Pancreas (tissue), 10 donors: ENCODE results near the gene DNAH1. TPM values are rescaled to one million over a fixed set of nuclear protein-coding genes. Genes with fewer than 3 reads are reported as not detected.

Source experiments
- ATAC-seq, 4 donors: fragments of 200-7000 bp; cut with Tn5 transposase; one replicate each; pipeline versions ENCODE4 v1.8.0 to v1.9.1; 2020; ENCODE audit warnings: mild to moderate bottlenecking in 4 of 4, moderate library complexity in 4 of 4
- DNase-seq, 6 donors: peaks; one replicate each; pipeline ENCODE4 v3.0.0-alpha.2; 2020
- FAIRE-seq: peaks from 2 replicates; lab custom pipeline; 2012; peaks lifted over from hg19 to GRCh38; lab: Jason Lieb, UNC
- H3K27ac ChIP-seq, 4 donors: fragments of 200-600 bp; sonication (generic); 1 replicate in 3 of 4; 2 replicates in 1 of 4; pipeline versions ENCODE4 v1.5.0 to v1.8.0; 2020
- H3K27me3 ChIP-seq, 4 donors: fragments of 200-600 bp; one replicate each; pipeline ENCODE4 v1.8.0; 2021
- H3K36me3 ChIP-seq, 3 donors: fragments of 200-600 bp; sonication (generic) in 1 of 3; one replicate each; pipeline versions ENCODE4 v1.5.0 to v1.8.0; 2020 to 2021
- H3K4me1 ChIP-seq, 3 donors: fragments of 200-600 bp; one replicate each; pipeline ENCODE4 v1.8.0; 2021
- H3K4me3 ChIP-seq, 4 donors: fragments of 200-600 bp; sonication (generic) in 2 of 4; one replicate each; pipeline versions ENCODE4 v1.5.0 to v1.8.0; 2020 to 2021
- H3K9me3 ChIP-seq, 4 donors: fragments of 200-600 bp; one replicate each; pipeline ENCODE4 v1.8.0; 2021
- CTCF ChIP-seq, 4 donors: fragments of 200-600 bp; sonication (generic) in 3 of 4; IDR thresholded peaks; one replicate each; pipeline versions ENCODE4 v1.5.0 to v1.8.0; 2021; ENCODE audit warnings: antibody characterized with exemption in 4 of 4
- WGBS, 2 donors: extraction: QIAGEN DNeasy Blood & Tissue Kit; methylation state at CpG; one replicate each; pipeline ENCODE4 v1.1.7; 2013; 5-methylcytosine and 5-hydroxymethylcytosine counted together
- intact Hi-C, 3 donors: fragments of 100-400 bp; cut with DNase I; formaldehyde crosslinking; loops; one replicate each; pipeline versions ENCODE4 v1.11.1 to v1.14.2; 2022
- polyA plus RNA-seq, 2 donors: library from polyadenylated mRNA; stranded (reverse); fragments of 200-250 nt; gene quantifications; one replicate each; pipeline ENCODE4 v1.2.3, GENCODE V29; 2013
- total RNA-seq, 6 donors: library from RNA; stranded (reverse); fragmentation: NEBNext Ultra II Directional in 4 of 6; extraction: Animal tissue kit (Norgen Biotek cat#: 25700) in 4 of 6; gene quantifications; one replicate each; pipeline versions ENCODE4 v1.2.1 to v1.2.4, GENCODE V29; 2021 to 2023
- donor health status: healthy with polysubstance abuse.
- donor health status: DM: no; HTN: no; CAD: no; lungs with moderate emphysema.
- donor health status: DM: no; HTN: no; CAD: no.
- donor health status: control.
- donor health status: control.
- donor health status: Bipolar disorder and iron deficiency.
- donor health status: DM: yes; HTN: yes; CAD: no.
- donor health status: DM: no; HTN: no; CAD: no.
- donor health status: DM: no; HTN: no; CAD: no.
- donor health status: DM: yes; HTN: yes; CAD: no.

DNAH1 gene
- total and polyA plus RNA-seq, 8 donors, result 2.9 to 11.4 (median 4.6) TPM

GRCh38 chr3:52290596-52291507 is 25.3 kb upstream of the DNAH1 start:
- intact Hi-C loops, result loop anchor here in 1 of 3 donors (5.0 kb wide), 1 partner anchor 51 kb away; no protein-coding TSS in a partner anchor
- Histone ChIP-seq H3K27ac (peak overlapping the region in 2 of 4 donors; percentile 100), H3K4me1 (peaks cover 28 to 37% (median 32%) of the 10 kb centered on the region in 3 donors), H3K9me3 (no peaks in the 10 kb centered on the region), H3K36me3 (peaks cover 0 to 5% (median 0%) of the 10 kb centered on the region in 3 donors), H3K27me3 (no peaks in the 10 kb centered on the region), H3K4me3 (peak overlapping the region in 2 of 4 donors; percentile 3 to 35)
- FAIRE-seq (no peak), DNase-seq (peak in 4 of 6 donors; percentile 21 to 69 (median 38)), ATAC-seq (no peak)
- 55 to 56% methylated on average over 23 of the region's 23 CpGs for WGBS, 2 donors
- no peak for TF ChIP-seq CTCF (IDR thresholded peaks at IDR 0.05)

GRCh38 chr3:52291508-52292181 is 24.5 kb upstream of the DNAH1 start:
- 50 to 62% methylated on average over 7 of the region's 7 CpGs for WGBS, 2 donors
- no peak overlapping the region for H3K27ac ChIP-seq
- DNase-seq (peak in 4 of 6 donors; percentile 38 to 71 (median 50)), FAIRE-seq (no peak), ATAC-seq (no peak)
- no peaks in the 10 kb centered on the region for H3K27me3 ChIP-seq
- no peaks in the 10 kb centered on the region for H3K9me3 ChIP-seq
- peaks cover 0 to 5% (median 0%) of the 10 kb centered on the region in 3 donors for H3K36me3 ChIP-seq
- no peak overlapping the region for H3K4me3 ChIP-seq
- peaks cover 28 to 36% (median 31%) of the 10 kb centered on the region in 3 donors for H3K4me1 ChIP-seq
- intact Hi-C loops, result loop anchor here in 1 of 3 donors (5.0 kb wide), 1 partner anchor 51 kb away; no protein-coding TSS in a partner anchor
- peak in 3 of 4 donors; percentile 16 to 34 (median 31) for TF ChIP-seq CTCF (IDR thresholded peaks at IDR 0.05)

GRCh38 chr3:52292247-52293065 is 23.7 kb upstream of the DNAH1 start:
- Histone ChIP-seq H3K27me3 (no peaks in the 10 kb centered on the region), H3K9me3 (no peaks in the 10 kb centered on the region), H3K36me3 (peaks cover 0 to 5% (median 0%) of the 10 kb centered on the region in 3 donors), H3K4me3 (no peak overlapping the region), H3K27ac (no peak overlapping the region), H3K4me1 (peaks cover 26 to 32% (median 27%) of the 10 kb centered on the region in 3 donors)
- intact Hi-C loops, result loop anchor here in 1 of 3 donors (5.0 kb wide), 1 partner anchor 50 kb away; no protein-coding TSS in a partner anchor
- WGBS, 2 donors, result 88 to 90% methylated on average over 20 of the region's 20 CpGs
- no peak for TF ChIP-seq CTCF (IDR thresholded peaks at IDR 0.05)
- ATAC-seq, result no peak
- no peak for FAIRE-seq
- DNase-seq, result peak in 3 of 6 donors; percentile 25 to 67 (median 45)

GRCh38 chr3:52293491-52294319 is 22.4 kb upstream of the DNAH1 start:
- no peak for ATAC-seq
- Histone ChIP-seq H3K9me3 (no peaks in the 10 kb centered on the region), H3K27ac (no peak overlapping the region), H3K4me3 (no peak overlapping the region), H3K27me3 (no peaks in the 10 kb centered on the region), H3K4me1 (peaks cover 21 to 28% (median 26%) of the 10 kb centered on the region in 3 donors), H3K36me3 (peaks cover 0 to 5% (median 0%) of the 10 kb centered on the region in 3 donors)
- peak in 3 of 6 donors; percentile 11 to 54 (median 44) for DNase-seq
- WGBS, 2 donors, result 88 to 90% methylated on average over 17 of the region's 17 CpGs
- no peak for TF ChIP-seq CTCF (IDR thresholded peaks at IDR 0.05)
- intact Hi-C loops, result loop anchor here in 1 of 3 donors (5.0 kb wide), 1 partner anchor 49 kb away; no protein-coding TSS in a partner anchor
- FAIRE-seq, result no peak
